IMR-90 (cell line): ENCODE results near the gene KHNYN. TPM values are rescaled to one million over a fixed set of nuclear protein-coding genes. Genes with fewer than 3 reads are reported as not detected.
A peak's percentile ranks its signal among the peaks of the same experiment; 100 is the strongest.

Experiments used
- ATAC-seq: fragments of 200-7000 bp; cut with Tn5 transposase; 2 replicates; pipeline ENCODE4 v1.9.1; 2020; ENCODE audit warnings: low read depth, mild to moderate bottlenecking, moderate library complexity
- BruUV-seq: library from RNA; stranded (reverse); fragments of 400-500 nt; replicated peaks from 2 replicates; lab custom pipeline; 2021; lab: Mats Ljungman, UMichigan
- CTCF ChIA-PET: fragments of 300-600 bp; formaldehyde crosslinking; extraction: SDS; loops from one replicate; lab custom pipeline; 2021; ENCODE audit warnings: antibody characterized with exemption; lab: Yijun Ruan, JAX
- POLR2A ChIA-PET: fragments of 300-600 bp; sonication (Branson Sonifier 250); formaldehyde crosslinking; loops from one replicate; lab custom pipeline; 2022; ENCODE audit warnings: antibody characterized with exemption; ENCODE audit not compliant: unreplicated experiment; lab: Charles Lee
- DNase-seq: peaks from one replicate; pipeline ENCODE4 v3.0.0; 2013
- H2AFZ ChIP-seq: replicated peaks from 2 replicates; pipeline ENCODE3; 2013; ENCODE audit warnings: low read length, mild to moderate bottlenecking; ENCODE audit not compliant: poor library complexity
- H2AK5ac ChIP-seq: 2 replicates; pipeline ENCODE4 v1.6.1; 2013; ENCODE audit warnings: low read depth, low read length, inconsistent platforms
- H2AK9ac ChIP-seq: replicated peaks from 2 replicates; pipeline ENCODE3; 2013; ENCODE audit warnings: mild to moderate bottlenecking, low read depth, low read length, moderate library complexity; ENCODE audit not compliant: poor library complexity
- H2BK120ac ChIP-seq: 2 replicates; pipeline ENCODE4 v1.6.1; 2013; ENCODE audit warnings: low read depth, low read length, inconsistent platforms
- H2BK15ac ChIP-seq: 3 replicates; pipeline ENCODE4 v1.6.1; 2013; ENCODE audit warnings: low read depth, low read length, inconsistent platforms
- H2BK20ac ChIP-seq: 2 replicates; pipeline ENCODE4 v1.6.1; 2013; ENCODE audit warnings: low read depth, mild to moderate bottlenecking, inconsistent platforms, low read length, moderate library complexity
- H2BK5ac ChIP-seq: 2 replicates; pipeline ENCODE4 v1.6.1; 2013; ENCODE audit warnings: mild to moderate bottlenecking, low read depth, low read length, inconsistent platforms; ENCODE audit not compliant: poor library complexity, severe bottlenecking
- H3K14ac ChIP-seq: replicated peaks from 2 replicates; pipeline ENCODE4 v1.6.1; 2013; ENCODE audit warnings: low read depth, low read length, inconsistent platforms
- H3K18ac ChIP-seq: 2 replicates; pipeline ENCODE4 v1.6.1; 2013; ENCODE audit warnings: low read depth, low read length, control low read depth
- H3K23ac ChIP-seq: 2 replicates; pipeline ENCODE4 v1.6.1; 2013; ENCODE audit warnings: low read depth, low read length, inconsistent platforms
- H3K27ac ChIP-seq: 2 replicates; pipeline ENCODE4 v1.5.1; 2013; ENCODE audit warnings: mild to moderate bottlenecking, control low read depth, low read length; ENCODE audit not compliant: insufficient read depth
- H3K27me3 ChIP-seq: 2 replicates; pipeline ENCODE4 v1.6.1; 2013; ENCODE audit warnings: low read length; ENCODE audit not compliant: control insufficient read depth, insufficient read depth
- H3K36me3 ChIP-seq: 2 replicates; pipeline ENCODE4 v1.6.1; 2013; ENCODE audit warnings: low read length, mixed read lengths; ENCODE audit not compliant: control insufficient read depth, insufficient read depth
- H3K4ac ChIP-seq: 2 replicates; pipeline ENCODE4 v1.6.1; 2013; ENCODE audit warnings: low read depth, low read length, inconsistent platforms
- H3K4me1 ChIP-seq: 2 replicates; pipeline ENCODE4 v1.6.1; 2013; ENCODE audit warnings: low read length, mixed read lengths; ENCODE audit not compliant: control insufficient read depth, insufficient read depth
- H3K4me2 ChIP-seq: 2 replicates; pipeline ENCODE4 v1.6.1; 2013; ENCODE audit warnings: low read depth, mild to moderate bottlenecking, control low read depth, low read length, moderate library complexity
- H3K4me3 ChIP-seq: 2 replicates; pipeline ENCODE4 v1.5.1; 2013; ENCODE audit warnings: low read depth, mild to moderate bottlenecking, control low read depth, low read length, moderate library complexity; ENCODE audit not compliant: insufficient read depth
- H3K56ac ChIP-seq: 2 replicates; pipeline ENCODE4 v1.6.1; 2013; ENCODE audit warnings: low read length, inconsistent platforms; ENCODE audit not compliant: insufficient read depth; ENCODE audit errors: extremely low read depth
- H3K79me1 ChIP-seq, 2 experiments: 2 replicates each; pipeline ENCODE4 v1.6.1; 2013; ENCODE audit warnings: low read length in 2 of 2, inconsistent platforms in 1 of 2, low read depth in 1 of 2
- H3K9ac ChIP-seq: 2 replicates; pipeline ENCODE4 v1.6.1; 2013; ENCODE audit warnings: low read depth, low read length, control low read depth
- H3K9me1 ChIP-seq: 2 replicates; pipeline ENCODE4 v1.6.1; 2013; ENCODE audit warnings: low read length, inconsistent platforms; ENCODE audit not compliant: insufficient read depth
- H3K9me3 ChIP-seq: 2 replicates; pipeline ENCODE4 v1.6.1; 2013; ENCODE audit warnings: low read length; ENCODE audit not compliant: control insufficient read depth, insufficient read depth
- H4K20me1 ChIP-seq: 2 replicates; pipeline ENCODE4 v1.6.1; 2013; ENCODE audit warnings: low read length, inconsistent platforms; ENCODE audit not compliant: insufficient read depth
- H4K5ac ChIP-seq: 2 replicates; pipeline ENCODE4 v1.6.1; 2013; ENCODE audit warnings: mild to moderate bottlenecking, low read depth, low read length, control low read depth
- H4K8ac ChIP-seq, 2 experiments: 2 replicates each; pipeline ENCODE4 v1.6.1; 2013; ENCODE audit warnings: low read depth in 2 of 2, low read length in 2 of 2, control low read depth in 1 of 2, inconsistent platforms in 1 of 2
- H4K91ac ChIP-seq: 2 replicates; pipeline ENCODE4 v1.6.1; 2013; ENCODE audit warnings: low read depth, low read length, inconsistent platforms; ENCODE audit not compliant: insufficient read depth
- CHD1 ChIP-seq: IDR thresholded peaks from 2 replicates; pipeline ENCODE4 v1.6.1; 2012; ENCODE audit warnings: low read depth, low read length, improper control_type of control experiment
- MAFK ChIP-seq: IDR thresholded peaks from 2 replicates; pipeline ENCODE4 v1.6.1; 2012; ENCODE audit warnings: low read depth, low read length, improper control_type of control experiment
- RCOR1 ChIP-seq: IDR thresholded peaks from 2 replicates; pipeline ENCODE4 v1.6.1; 2012; ENCODE audit warnings: mild to moderate bottlenecking, low read length, improper control_type of control experiment; ENCODE audit not compliant: insufficient replicate concordance
- WGBS, 2 experiments: methylation state at CpG; one replicate each; pipeline versions ENCODE4 v1.1.5 to v1.1.7; 2013; ENCODE audit warnings: missing lambda C conversion rate in 2 of 2; ENCODE audit not compliant: insufficient read length in 1 of 2; ENCODE audit errors: extremely low coverage in 2 of 2; 5-methylcytosine and 5-hydroxymethylcytosine counted together
- dilution Hi-C: fragments of 300-500 bp; cut with HindIII; formaldehyde crosslinking; loops from one replicate; pipeline ENCODE4 v1.14.3; 2018; ENCODE audit warnings: low sequenced_read_pairs; ENCODE audit not compliant: unreplicated experiment
- in situ Hi-C: fragments of 300-500 bp; cut with MboI; formaldehyde crosslinking; loops from 3 replicates; pipeline ENCODE4 v1.14.3; 2019; ENCODE audit warnings: low sequenced_read_pairs, inconsistent platforms, mixed read lengths
- intact Hi-C: fragments of 100-400 bp; cut with micrococcal nuclease; formaldehyde crosslinking; loops from 2 replicates; pipeline ENCODE4 v1.10.0; 2022
- polyA plus RNA-seq, 3 experiments: library from polyadenylated mRNA; depleted of rRNA; stranded (reverse); fragments of >200 nt; gene quantifications; 2 replicates each; pipeline ENCODE4 v1.2.3, GENCODE V29; 2012; ENCODE audit warnings: low replicate concordance in 1 of 3
- total RNA-seq: library from RNA; depleted of rRNA; stranded (reverse); fragments of >200 nt; gene quantifications from 2 replicates; pipeline ENCODE4 v1.2.3, GENCODE V29; 2012

Gene KHNYN
- total and polyA plus RNA-seq, 2 of the 4 experiments (the other 2 are of a cell fraction) = 18.9 to 24.4 TPM

GRCh38 chr14:24395609-24396582 lies 33.9 kb upstream of the KHNYN start:
- no peak for DNase-seq
- H2AFZ ChIP-seq = peak overlapping the region; percentile 62
- no peak for ATAC-seq
- H4K91ac ChIP-seq = peak overlapping the region; percentile 15; the same call in 1 of the 2 replicates
- TF ChIP-seq MAFK = peak; percentile 32; the same call in 1 of the 2 replicates
- no peak for TF ChIP-seq CHD1
- TF ChIP-seq RCOR1 = no peak
- peaks cover 0 to 8% of the 10 kb centered on the region in 2 experiments; a peak in 1 of 4 replicates for H3K79me1 ChIP-seq
- no peaks in the 10 kb centered on the region for H3K27me3 ChIP-seq
- 0 out of 2 replicates have a peak overlapping the region, but pooled peaks have one; percentile 4 for H2AK5ac ChIP-seq
- no peaks in the 10 kb centered on the region for H3K9me3 ChIP-seq
- H2BK120ac ChIP-seq = no peak overlapping the region
- H2BK15ac ChIP-seq = no peak overlapping the region
- no peak overlapping the region for H3K9ac ChIP-seq
- 100% methylated on average over 2 of the region's 8 CpGs; no CpG with 5 or more reads in 1 of the 2 experiments for WGBS, 2 experiments
- BruUV-seq = no TSS peak
- peak overlapping the region; percentile 35; the same call in 1 of the 2 replicates for H3K23ac ChIP-seq
- no peaks in the 10 kb centered on the region for H4K20me1 ChIP-seq
- intact Hi-C loops = no loop called here
- no peak overlapping the region; the same call in 1 of the 2 replicates for H3K4ac ChIP-seq
- CTCF ChIA-PET = no interaction called here
- H2AK9ac ChIP-seq = no peak overlapping the region
- H3K36me3 ChIP-seq = no peaks in the 10 kb centered on the region
- H4K5ac ChIP-seq = peak overlapping the region; percentile 35; the same call in 1 of the 2 replicates
- H2BK20ac ChIP-seq = peak overlapping the region; percentile 26; the same call in 1 of the 2 replicates
- no peak overlapping the region for H3K27ac ChIP-seq
- H2BK5ac ChIP-seq = peak overlapping the region; percentile 46
- H3K4me1 ChIP-seq = peaks cover 16% of the 10 kb centered on the region
- in situ Hi-C loops = no loop called here
- no peak overlapping the region for H3K14ac ChIP-seq
- dilution Hi-C loops = no loop called here
- no peak overlapping the region for H3K4me2 ChIP-seq
- POLR2A ChIA-PET = no interaction called here
- H3K4me3 ChIP-seq = no peak overlapping the region
- H3K18ac ChIP-seq = peak overlapping the region; percentile 24; the same call in 1 of the 2 replicates
- H3K9me1 ChIP-seq = peaks cover 2% of the 10 kb centered on the region; the same call in 1 of the 2 replicates
- H4K8ac ChIP-seq = peak overlapping the region; percentile 48 to 57; a peak in 2 of 4 replicates
- no peak overlapping the region for H3K56ac ChIP-seq
